SIG-M5 treated with dmso at 0.1 percent for 504 hours (cell line): ENCODE data around the gene FOXP4.

ENCODE experiments used
- DNase-seq: peaks from one replicate; lab custom pipeline; 2025; ENCODE audit not compliant: unreplicated experiment; lab: John Stamatoyannopoulos, UW

FOXP4 gene, protein sequence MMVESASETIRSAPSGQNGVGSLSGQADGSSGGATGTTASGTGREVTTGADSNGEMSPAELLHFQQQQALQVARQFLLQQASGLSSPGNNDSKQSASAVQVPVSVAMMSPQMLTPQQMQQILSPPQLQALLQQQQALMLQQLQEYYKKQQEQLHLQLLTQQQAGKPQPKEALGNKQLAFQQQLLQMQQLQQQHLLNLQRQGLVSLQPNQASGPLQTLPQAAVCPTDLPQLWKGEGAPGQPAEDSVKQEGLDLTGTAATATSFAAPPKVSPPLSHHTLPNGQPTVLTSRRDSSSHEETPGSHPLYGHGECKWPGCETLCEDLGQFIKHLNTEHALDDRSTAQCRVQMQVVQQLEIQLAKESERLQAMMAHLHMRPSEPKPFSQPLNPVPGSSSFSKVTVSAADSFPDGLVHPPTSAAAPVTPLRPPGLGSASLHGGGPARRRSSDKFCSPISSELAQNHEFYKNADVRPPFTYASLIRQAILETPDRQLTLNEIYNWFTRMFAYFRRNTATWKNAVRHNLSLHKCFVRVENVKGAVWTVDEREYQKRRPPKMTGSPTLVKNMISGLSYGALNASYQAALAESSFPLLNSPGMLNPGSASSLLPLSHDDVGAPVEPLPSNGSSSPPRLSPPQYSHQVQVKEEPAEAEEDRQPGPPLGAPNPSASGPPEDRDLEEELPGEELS

DNA sequence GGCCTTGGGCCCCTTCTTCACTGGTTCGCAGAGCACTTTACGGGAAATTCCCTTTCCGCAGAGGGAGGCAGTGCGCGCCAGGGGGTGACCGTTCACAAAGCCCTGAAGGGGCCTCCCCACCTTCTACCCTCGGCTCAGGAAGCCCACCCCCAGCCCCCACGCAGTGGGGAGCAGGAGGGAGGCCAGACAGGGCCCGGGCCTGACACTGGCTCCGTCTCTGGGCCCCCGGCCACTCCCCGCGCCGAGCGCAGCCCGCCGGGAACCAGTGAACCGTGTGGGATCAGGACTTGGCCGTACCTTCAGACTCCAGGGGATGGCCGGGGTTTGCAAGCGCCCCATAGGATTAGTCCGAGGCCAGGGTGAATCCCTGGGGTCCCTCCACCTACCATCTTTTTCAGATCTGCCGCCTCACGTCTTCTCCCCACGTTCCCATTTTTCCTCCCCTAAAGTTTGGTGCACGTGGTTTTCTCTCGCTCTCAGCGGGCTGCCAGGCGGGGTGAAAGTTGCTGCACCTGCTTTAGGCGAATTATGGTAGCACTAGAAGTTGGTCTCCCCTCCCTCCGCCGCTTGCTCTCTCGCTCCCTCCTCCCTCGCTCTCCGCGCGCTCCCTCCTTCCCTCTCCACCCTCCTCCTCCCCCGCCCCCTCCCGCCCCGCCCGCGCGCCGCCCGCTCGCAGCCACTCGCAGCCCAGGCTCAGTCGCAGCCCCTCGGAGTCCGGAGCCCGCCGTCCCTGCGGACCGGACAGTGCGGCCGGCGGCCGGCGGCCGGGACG is at the start of gene FOXP4:
TSS of gene FOXP4 (plus strand) at position 679 of the 772 bp plus-strand sequence. CDS start 19,380 bp downstream, outside the sequence.
- DNase-seq = peak; percentile 92

DNA sequence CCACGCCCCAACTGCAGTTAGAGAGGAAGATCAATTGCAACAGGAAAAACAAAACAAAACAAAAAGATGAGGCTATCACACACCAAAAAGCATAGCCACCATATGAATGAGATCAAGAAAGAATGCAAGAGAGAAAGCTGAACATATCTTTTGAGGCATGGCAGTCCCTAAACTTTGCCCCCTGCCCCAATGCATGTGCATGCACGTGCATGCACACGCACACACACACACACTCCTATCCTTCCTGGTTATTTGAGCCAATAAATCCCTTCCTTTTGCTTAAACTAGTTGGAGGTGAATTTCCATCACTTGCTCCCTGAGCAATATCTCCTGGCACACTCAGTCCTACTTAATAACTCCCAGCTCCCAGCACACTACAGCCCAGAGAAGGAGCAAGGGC is 48.6 kb upstream of the FOXP4 start:
- no peak for DNase-seq

DNA sequence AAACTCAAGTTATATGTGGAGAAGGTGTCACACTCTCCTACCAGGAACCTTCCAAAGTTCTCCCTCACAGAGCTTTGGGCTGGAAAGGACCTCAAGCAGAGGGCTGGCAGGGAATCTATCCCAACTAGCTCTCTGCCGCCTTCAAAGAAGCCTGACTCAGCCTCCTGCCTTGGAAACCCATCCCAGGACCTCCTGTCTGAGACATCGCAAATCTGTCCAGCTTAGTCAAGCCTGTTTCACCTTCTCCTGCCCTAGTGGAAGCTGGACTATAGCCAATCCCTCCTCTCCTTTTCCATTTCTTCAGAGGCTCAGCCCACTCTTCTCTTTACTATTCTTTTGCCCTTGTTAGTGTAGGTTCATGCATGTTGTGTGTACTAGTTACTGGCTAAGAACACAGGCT is 48.2 kb upstream of the FOXP4 start:
- no peak for DNase-seq

DNA sequence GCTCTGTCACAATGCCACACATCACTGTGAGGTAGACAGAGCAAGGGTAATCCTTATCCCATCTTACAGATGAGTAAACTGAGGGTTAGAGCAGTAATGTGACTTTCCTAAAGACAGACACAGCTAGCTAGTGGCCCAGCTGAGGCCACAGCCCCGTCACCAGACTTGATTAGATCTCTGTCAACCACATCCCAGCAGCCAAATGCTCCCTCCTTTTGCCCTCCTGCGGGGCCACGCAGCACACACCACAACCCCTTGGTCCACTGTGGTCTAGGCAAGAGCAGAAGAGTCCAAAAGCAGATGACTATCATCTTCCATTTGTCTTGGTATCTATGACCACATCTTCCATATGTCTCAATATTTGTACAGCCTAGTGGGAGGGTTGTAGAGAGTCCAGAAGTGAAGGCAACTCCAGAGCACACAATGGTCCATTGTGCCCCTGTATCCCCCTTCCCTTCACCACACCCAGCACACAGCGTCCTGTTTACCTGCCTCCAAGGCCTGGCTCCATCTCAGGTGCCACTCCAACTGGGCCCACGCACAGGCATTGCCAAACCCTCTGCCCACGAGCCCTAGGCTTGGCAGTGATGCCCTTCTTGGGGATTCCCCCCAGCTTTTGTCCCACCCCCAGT is 47.1 kb upstream of the FOXP4 start:
- DNase-seq = no peak

DNA sequence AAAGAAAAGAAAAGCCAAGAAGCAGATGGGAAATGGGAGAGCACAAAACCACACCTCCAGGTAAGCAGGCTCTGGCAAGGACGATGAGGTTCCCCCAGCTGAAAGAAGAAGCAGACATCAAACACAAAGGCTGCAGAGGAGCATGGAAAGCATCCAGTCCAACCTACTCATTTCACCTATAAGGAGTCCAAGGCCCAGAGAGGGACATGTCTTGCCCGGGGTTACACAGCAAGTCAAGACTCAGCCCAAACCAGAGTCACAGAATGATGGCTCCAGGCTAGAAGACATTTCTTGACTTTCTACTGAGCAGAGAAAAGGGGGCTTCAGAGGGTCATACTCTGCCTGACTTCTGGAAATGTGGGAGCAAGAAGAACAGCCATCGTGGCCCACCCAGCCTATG is 45.6 kb upstream of the FOXP4 start:
- DNase-seq = no peak

GRCh38 chr6:41502566-41502916 is 43.6 kb upstream of the FOXP4 start:
- no peak for DNase-seq

- DNase-seq = no peak
Measured at GRCh38 chr6:41502917-41503671, 43.1 kb upstream of the FOXP4 start.

GRCh38 chr6:41503827-41504465 is 42.2 kb upstream of the FOXP4 start:
- DNase-seq = no peak

- DNase-seq = no peak
Measured at GRCh38 chr6:41504466-41505121, 41.6 kb upstream of the FOXP4 start.

- no peak for DNase-seq
Measured at GRCh38 chr6:41505122-41506049, 40.8 kb upstream of the FOXP4 start.

DNA sequence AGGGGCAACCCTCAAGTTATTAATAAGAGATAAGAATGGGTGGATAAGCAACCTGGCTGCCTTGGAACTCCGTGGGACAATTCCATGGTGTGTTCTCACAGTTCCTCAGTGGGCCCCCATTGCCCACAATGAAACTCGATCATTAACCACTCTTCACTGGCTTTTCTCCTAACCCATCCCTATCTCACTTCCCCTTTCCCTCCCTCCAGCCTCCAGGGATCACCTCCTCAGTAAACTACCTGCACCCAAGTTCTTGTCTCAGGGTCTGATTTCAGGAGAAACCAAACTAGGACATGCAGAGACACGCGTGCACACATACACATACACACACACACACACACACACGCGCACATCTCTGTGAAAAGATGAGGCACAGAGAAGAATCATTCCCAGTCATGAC is 37.7 kb upstream of the FOXP4 start:
- DNase-seq = no peak

- DNase-seq = no peak
Measured at GRCh38 chr6:41509580-41509979, 36.6 kb upstream of the FOXP4 start.

- DNase-seq = no peak
Measured at GRCh38 chr6:41511443-41512060, 34.6 kb upstream of the FOXP4 start.

GRCh38 chr6:41512146-41512701 is 34.0 kb upstream of the FOXP4 start:
- no peak for DNase-seq

DNA sequence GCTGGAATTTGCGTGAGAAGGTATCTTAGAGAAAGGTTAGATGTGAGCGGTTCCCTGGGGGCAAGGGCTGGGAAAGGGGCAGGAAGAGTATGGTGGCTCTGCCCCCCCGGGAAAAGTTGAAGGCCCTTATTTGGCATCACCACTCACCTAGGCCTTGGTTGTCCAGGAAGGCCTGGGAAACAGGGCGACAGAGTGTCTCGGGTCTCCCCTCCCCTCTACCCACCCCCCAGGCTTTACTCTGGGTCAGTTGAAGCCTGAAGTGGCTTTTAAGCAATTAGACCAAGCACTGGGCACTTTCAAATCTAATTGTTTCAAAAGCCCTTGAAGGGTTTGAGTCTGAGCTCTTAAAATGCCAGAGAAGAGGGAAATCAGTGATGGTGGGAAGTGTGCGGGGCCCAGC is 30.2 kb upstream of the FOXP4 start:
- no peak for DNase-seq

DNA sequence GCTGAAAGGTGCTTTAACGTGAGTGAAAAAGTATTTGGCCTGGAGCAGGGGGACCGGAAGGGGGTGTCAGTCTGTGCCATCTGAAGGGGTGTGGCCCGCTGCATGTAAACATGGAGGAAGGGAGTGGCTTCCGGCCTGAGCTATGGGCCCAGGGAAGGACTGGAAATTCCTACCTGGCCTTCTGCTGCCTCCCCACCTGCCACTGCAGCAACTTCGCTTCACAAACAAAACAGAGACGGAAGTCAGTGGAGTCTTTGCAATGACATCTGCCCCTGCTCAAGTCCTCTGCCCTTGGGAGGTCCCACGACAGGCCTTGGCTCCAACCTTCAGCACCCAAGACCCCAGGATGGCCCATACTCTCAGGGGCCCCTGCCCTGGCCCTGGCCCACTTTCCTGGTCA is 28.1 kb upstream of the FOXP4 start:
- no peak for DNase-seq

GRCh38 chr6:41519305-41519744 is 26.9 kb upstream of the FOXP4 start:
- no peak for DNase-seq
